GM12801 (cell line): ENCODE results near the gene ZNF366.

Experiments
- TF ChIP-seq, protein P1 (sequence below): IDR thresholded peaks from one replicate; pipeline ENCODE4 v1.5.1; 2011; ENCODE audit warnings: control low read depth; ENCODE audit not compliant: insufficient read length; ENCODE audit errors: extremely low read depth

Gene ZNF366

GRCh38 chr5:72488756-72489155, 18.5 kb downstream of the ZNF366 start:
- TF ChIP-seq, protein P1, sequence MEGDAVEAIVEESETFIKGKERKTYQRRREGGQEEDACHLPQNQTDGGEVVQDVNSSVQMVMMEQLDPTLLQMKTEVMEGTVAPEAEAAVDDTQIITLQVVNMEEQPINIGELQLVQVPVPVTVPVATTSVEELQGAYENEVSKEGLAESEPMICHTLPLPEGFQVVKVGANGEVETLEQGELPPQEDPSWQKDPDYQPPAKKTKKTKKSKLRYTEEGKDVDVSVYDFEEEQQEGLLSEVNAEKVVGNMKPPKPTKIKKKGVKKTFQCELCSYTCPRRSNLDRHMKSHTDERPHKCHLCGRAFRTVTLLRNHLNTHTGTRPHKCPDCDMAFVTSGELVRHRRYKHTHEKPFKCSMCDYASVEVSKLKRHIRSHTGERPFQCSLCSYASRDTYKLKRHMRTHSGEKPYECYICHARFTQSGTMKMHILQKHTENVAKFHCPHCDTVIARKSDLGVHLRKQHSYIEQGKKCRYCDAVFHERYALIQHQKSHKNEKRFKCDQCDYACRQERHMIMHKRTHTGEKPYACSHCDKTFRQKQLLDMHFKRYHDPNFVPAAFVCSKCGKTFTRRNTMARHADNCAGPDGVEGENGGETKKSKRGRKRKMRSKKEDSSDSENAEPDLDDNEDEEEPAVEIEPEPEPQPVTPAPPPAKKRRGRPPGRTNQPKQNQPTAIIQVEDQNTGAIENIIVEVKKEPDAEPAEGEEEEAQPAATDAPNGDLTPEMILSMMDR = no peak

- TF ChIP-seq, protein P1 = no peak
Observed at GRCh38 chr5:72487177-72487576, 20.0 kb downstream of the ZNF366 start.

- TF ChIP-seq, protein P1 = no peak
Observed at GRCh38 chr5:72486371-72486770, 20.8 kb downstream of the ZNF366 start.

- TF ChIP-seq, protein P1 = no peak
Observed at GRCh38 chr5:72485430-72485974, 21.7 kb downstream of the ZNF366 start.

DNA sequence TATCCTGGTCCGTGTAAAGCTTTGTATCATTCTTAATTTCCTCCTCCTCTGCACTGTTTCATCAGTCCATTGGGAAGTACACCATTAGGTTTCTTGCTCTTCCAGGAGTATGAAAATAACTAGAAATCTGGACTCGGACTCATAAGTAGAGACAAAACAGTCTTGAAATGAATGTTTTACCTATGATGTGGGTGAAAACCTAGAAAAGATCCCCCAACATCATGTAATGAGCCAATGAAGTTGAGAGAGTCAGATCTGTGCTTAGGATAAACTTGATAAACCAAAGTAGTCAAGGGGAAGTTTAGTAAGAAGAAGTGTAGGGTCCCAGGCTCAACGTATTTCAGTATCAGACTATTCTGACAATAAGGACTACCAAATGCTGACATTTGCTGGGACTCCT, 25.2 kb downstream of the ZNF366 start:
- TF ChIP-seq, protein P1 = no peak

DNA sequence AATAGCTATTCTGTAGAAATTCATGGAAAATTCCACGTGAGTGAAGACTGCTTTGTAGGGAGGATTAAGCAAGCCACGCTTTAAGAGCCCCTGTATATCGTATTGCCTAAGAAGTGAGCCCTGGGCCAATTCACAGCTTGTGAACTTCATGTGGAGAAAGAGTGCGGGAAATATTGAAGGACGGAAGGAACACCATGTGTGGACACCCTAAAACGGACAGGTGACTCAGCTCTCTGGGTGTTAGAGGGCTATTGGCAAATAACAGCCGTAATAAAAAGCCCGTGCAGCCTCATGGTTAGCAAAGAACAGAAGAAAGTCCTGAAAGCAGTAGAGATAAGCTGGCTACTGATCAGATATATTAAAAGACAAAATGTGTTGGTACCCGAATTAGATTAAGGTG, 26.4 kb downstream of the ZNF366 start:
- TF ChIP-seq, protein P1 = no peak

DNA sequence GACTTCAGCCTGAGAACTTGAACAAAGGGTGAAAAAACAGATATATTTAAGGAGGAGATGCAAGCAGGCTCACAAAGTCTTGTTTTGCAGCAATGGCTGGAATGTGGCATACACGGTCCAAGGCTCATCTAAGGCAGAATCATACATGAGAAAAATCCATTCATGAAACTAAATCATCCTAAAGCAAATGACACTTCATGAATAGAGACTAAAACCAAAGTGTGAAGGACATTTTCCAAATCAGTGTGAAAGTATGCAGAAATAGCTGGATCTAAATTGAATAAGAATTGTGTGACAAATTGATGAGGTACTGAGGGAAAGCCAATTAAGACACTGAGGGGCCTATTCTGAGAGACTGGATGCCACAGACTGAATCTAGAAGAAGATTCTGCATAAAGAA, 27.3 kb downstream of the ZNF366 start:
- TF ChIP-seq, protein P1 = no peak
